SW 1271 (cell line): ENCODE measurements around the gene NOP14.
"Not testable (repeated sequence)": the region's sequence is repeated elsewhere in the genome, so short reads cannot be mapped to it uniquely, and the experiment has no call there.

Source experiments
- DNase-seq, 2 experiments: peaks; one replicate each; lab custom pipeline; 2025; lab: John Stamatoyannopoulos, UW

The NOP14 gene

DNA sequence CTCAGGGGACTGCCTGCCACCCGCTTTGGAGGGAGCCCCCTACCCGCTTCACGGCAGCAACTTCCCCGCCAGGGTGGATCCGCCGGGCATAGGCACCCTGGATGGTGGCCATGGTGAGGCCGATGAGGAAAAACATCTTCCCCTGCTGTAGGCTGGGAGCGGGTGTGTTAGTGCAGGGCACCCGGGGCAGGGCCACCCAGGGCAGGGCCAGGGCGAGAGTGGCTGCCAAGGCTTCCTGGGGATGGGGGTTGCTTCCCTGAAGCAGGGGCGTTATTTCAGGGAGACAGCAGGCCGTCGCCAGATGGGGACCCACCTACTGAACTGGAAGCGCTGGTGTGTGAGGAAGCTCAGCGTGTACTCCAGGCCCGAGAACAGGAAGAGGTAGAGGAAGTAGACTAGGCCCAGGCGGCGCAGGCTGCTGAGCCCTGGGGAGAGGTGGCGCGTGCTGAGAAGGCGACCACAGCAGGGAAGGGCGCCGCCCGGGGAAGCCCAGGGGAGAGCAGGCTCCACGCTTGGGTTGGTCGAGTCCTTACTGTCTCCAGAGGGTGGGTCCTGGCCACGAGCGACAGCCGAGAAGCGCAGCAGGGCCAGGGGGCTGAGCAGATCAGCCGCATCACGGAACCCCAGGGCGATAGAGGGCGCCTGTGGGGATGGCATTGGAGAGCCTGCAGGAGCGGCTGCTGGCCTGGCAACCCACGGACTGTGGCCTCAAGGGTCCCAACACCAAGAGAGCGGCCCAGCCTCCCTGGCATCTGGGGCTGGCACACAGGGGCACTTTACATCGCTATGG lies 31.5 kb downstream of the NOP14 start:
- no peak for DNase-seq

DNA sequence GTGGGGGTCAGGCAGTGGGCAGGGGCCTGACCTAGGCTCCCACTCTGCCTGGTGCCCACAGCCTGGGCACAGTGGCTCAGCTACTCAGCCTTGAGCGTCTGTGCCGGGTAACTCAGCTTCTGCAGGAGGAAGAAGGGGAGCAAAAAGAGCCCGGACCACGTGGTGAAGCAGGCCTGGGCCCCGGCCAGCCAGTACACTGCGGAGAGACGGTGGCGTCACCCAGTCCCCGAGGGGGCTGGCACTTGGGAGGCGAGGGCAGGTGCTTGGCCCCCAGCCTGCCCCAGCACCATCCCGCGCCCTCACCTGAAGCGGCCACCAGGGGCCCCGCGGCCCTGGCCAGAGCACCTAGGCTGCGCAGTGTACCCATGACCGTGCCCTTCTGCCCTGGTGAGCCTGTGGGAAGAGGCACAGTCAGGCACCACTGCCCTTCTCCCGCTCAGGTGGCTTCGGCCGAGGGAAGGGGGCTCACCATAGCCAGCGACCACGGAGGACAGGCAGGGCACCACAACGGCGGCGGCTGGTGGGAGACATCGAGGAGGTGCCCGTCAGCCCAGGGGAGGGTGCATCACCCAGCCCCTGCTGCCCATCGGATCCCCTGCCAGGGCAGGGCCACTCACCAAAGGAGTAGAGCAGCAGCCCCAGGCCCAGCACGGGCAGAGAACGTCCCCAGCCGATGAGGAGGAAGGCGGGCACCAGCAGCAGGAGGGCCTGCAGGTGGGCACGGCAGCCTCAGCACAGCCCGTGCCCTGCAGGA lies 32.3 kb downstream of the NOP14 start:
- no peak for DNase-seq

DNA sequence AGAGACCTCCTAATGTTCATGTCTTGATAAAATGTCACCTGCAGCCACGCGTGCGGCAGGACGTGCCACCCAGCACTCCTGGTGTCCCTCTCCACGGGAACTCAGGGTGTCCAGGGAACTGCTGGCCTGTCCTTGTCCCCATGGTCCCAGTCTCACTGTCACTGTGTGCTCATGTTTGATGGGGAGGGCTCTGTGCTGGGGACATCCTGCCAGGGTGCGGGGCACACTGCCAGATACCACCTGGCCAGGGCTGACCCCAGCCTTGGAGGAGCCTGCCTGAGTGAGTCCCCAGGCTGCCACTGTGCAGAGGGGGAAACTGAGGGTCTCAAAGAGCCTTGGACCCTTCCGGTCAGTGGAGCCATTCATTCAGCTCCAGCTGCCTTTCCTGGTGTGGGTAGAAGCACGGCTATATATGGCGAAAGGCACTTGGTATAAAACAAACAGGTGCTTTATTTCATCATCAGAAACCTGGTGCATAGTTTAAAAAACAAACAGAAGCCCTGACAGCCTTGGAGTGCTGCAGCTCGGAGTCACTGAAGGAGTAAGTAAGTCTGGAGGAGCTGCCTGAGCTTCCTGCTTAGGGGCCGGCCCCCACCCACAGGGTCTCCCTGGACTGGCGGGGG lies 33.0 kb downstream of the NOP14 start:
- no peak for DNase-seq

DNA sequence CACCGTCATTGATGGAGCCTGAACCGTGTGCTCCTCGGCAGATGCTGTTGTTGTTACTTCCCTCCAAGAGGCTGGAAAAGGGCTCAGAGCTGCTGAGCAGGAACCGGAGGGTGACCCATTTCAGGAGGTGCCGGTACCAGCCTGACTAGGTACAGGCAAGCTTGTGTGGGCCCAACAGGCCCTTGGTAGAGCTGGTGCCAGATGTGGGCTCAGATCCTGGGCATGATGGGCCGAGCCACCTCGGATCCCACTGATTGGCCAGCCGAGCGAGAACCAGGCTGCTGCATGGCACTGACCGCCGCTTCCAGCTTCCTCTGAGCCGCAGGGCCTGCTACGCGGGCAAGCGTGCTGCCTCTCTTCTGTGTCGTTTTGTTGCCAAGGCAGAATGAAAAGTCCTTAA lies 33.7 kb downstream of the NOP14 start:
- no peak for DNase-seq

DNA sequence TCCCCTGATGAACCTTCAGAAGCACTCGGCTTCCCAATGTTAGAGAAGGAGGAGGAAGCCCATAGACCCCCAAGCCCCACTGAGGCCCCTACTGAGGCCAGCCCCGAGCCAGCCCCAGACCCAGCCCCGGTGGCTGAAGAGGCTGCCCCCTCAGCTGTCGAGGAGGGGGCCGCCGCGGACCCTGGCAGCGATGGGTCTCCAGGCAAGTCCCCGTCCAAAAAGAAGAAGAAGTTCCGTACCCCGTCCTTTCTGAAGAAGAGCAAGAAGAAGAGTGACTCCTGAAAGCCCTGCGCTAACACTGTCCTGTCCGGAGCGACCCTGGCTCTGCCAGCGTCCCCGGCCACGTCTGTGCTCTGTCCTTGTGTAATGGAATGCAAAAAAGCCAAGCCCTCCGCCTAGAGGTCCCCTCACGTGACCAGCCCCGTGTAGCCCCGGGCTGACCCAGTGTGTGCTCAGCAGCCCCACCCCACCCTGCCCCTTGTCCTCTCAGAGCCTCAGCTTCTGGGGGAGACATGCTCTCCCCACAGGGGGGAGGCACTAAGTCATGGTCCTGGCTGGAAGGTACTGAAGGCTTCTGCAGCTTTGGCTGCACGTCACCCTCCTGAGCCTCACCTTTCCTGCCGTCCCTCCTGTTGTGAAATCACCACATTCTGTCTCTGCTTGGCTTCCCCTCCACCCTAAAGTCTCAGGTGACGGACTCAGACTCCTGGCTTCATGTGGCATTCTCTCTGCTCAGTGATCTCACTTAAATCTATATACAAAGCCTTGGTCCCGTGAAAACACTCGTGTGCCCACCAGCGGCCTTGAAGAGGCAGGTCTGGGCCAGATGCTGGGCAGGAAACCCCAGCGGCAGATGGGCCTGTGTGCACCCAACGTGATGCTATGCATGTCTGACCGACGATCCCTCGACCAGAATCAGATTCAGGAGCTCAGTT lies 34.7 kb downstream of the NOP14 start:
- no peak for DNase-seq

DNA sequence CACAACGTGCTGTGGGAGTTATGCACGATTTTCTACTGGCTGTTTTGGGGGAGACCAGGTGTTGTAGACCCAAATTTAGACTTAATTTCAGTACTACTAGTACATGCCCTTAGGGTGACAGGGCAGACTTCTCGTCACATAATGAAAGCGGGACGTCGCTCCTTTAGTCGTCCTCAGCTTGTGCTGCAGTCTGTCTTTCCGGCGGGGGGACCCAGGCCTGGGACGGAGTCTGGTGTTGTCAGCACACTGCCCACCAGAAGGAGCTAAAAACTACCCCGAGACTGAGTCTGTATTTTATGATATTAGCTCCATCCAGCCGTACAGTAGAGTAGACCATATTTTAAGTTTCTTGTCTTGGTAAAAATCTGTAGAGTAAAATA lies 35.5 kb downstream of the NOP14 start:
- no peak for DNase-seq

DNA sequence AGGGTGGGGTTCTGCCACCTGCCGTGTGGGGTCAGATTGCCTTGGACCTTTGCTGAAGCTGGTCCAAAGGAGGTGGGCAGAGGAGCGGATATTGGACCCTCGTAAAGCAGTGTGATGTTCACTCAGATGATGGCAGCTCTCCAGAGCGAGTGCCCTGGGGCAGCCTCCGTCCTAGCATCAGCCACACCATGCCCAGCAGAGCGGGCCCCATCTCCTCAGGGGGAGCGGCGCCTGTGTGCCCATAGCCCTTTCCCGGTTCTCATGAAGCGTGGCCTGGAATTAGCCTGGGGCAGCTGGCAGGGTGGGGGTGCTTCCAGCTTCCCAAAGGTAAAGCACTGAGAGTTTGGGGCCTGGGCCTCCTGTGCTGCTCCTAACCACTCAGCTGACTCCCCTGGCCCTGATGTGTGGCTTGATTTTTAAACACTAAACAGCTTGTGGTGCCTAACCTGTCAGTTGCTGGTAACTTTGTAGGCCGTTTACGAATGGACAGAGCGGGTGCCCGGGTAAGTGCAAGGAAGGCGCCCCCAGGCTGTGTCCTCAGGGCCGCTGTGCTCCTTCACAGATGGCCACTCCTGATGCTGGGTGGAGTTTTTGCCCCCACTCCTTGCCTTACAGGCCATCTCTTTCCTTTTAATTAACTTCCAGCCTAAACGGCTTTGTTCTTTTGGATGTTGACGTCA lies 36.0 kb downstream of the NOP14 start:
- DNase-seq = no peak

DNA sequence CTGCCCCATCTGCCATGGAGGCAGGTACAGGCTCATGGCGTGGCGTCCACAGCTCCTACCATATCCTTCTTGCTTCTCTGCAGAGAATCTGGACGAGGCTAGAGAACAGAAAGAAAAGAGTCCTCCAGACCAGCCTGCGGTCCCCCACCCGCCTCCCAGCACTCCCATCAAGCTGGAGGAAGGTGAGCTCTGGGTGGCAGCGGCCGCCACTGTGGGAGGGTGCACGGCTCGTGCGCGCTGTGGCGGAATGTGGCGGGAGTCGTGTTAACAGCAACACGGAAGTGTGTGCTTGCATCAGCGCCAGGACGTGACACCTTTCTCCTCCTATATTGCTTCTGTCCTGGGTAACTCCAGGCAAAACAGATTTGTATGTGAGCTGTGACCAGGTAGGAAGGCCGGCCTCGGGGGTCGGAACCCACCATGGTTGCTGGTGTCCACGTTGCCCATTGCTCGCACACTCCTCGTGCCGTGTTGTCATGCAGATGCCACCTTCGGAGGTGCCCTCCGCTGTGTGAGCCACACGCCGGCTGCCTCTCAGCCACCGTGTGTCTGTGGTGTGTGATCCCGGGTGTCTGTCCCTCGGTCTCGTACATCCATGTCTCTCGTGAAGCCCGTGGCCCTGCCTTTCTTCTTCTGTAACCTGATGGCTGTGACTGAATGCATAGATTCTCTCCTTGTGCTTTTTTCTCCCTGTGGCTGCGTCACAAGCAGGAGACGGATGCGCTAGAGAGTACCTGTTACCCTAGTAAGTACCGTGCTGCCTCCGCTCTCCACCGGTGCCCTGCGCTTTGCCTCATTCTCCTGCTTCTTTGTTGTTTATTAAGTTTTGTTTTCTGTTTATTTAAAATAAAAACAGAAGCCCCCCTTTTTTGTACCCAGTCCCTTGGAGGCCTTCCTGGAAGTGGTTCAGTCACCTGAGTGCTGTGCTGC lies 37.0 kb downstream of the NOP14 start:
- DNase-seq = no peak

DNA sequence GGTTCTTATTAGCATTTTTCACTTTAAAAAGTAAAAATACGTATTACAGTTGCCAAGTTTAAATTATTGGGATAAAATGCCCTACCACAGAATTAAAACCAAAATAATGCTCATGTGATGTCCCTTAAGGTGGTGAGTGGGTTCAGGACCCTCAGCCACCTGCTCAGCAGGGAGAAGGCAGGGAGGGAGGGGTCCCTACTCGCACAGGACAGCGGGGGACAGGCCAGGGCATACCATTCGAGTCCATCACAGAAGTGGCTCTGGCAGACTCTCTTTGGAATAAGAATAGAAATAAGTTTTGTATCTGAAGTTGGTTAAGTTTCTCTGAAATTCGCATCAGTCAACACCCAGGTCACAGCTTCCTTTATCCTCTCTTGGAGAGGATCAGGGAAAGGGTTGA lies 37.7 kb downstream of the NOP14 start:
- DNase-seq = no peak

DNA sequence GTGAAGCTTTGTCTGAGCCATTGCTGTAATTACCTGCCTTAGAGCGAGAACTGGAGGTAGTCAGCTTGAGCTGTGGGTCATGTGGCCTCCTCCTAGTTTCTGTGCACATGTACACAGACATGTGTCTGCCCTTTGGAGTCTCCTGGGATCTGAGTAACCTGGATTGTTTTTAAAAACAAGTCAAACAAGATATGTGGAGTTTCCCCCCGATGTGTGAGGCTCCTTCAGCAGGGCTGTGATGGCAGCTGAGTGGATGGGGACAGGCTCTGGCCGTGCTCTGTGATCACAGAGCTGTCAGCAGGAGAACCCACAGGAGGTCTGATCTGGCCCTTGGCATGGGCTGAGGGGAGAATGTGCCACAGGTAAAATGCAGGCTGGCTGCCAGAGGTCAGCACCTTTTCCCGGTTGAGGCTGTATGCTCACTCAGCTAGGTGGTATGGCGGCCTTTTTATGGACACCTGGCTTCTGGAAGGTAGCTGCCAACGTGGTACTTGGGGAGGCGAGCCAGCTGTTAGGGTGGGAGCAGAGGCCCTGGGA lies 38.4 kb downstream of the NOP14 start:
- DNase-seq = no peak

DNA sequence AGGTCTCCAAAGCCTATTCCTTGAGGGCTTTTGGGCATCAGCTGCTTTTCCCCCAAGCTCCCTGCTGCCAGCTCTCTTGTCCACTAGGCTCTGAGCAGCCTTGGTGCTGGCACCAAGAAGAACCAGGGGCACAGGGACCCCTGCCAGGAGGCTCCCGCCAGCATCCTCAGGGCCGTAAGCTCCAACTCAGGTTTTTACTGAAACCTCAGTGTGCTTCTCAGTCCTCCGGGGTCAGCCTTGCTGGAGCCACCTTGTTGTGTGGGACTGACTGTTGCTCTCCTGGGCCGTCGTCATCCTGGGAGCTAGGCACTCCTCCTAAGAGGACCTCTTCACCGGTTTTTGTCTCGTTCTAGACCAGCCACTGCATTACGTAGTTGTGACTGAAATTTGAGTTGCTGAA lies 38.9 kb downstream of the NOP14 start:
- no peak for DNase-seq

DNA sequence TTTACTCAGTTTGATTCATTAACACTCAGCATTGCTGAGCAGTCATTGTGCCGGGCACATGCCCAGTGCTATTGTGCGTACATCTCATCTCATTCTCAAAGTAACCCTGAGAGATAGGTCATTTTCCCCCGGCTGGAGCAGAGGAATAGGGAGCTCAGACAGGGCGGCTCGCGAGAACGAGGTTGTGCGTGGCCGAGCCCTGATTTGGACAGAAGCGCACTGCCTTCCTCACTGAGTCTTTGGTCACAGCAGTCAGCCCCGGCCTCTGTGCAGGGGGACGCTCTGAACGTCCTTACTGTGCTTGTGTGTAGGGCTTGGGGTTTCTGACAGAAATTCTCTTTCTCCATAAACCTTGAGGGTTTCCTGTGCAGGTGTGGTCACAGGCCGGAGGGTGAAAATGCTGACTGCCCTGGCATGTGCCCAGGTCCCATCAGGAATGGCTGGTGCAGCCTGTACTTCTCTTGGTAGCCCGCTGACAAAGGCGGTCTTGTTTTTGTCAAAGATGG lies 39.5 kb downstream of the NOP14 start:
- no peak for DNase-seq

DNA sequence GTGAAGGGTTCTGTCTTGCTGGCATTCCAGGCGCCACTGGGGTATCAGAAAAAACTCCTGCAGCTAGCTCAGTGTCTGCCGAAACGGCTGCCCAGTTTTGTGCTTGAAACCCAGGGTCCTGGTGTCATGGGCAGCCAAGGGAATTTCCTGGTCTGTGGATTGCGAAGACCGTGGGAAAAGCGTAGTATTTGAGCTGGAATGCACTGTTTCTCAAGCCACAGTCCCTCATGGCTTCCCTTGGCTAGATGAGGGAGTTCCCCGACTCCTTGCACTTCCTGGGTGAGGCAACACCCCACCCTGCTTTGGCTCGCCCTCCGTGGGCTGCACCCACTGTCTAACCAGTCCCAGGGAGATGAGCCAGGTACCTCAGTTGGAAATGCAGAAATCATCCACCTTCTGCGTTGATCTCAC lies 40.1 kb downstream of the NOP14 start:
- no peak for DNase-seq

DNA sequence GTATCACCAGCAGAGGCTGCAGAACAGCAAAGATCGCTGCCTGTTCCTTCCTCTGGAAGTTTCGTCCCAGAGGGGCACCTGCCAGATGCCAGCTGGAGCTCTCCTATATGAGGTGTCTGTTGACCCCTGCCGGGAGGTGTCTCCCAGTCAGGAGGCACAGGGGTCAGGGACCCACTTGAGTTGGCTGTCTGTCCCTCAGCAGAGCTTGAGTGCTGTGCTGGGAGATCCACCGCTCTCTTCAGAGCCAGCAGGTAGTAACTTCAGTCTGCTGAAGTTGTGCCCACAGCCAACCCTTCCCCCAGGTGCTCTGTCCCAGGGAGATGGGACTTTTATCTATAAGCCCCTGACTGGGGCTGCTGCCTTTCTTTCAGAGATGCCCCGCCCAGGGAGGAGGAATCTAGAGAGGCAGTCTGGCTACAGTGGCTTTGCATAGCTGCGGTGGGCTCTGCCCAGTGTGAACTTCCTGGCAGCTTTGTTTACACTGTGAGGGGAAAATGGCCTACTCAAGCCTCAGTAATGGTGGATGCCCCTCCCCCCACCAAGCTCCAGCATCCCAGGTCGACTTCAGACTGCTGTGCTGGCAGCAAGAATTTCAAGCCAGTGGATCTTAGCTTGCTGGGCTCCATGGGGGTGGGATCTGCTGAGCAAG lies 40.6 kb downstream of the NOP14 start:
- DNase-seq = peak in 1 of 2 experiments; percentile 25

DNA sequence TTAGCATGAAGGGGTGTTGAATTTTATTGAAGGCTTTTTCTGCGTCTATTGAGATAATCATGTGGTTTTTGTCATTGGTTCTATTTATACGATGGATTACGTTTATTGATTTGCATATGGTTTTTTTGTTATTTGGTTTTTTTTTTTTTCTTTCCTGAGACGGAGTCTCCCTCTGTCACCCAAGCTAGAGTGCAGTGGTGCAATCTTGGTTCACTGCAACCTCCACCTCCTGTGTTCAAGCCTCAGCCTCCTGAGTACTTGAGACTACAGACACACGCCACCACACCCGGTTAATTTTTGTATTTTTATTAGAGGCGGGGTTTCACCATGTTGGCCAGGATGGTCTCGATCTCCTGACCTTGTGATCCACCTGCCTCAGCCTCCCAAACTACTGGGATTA lies 44.5 kb downstream of the NOP14 start:
- not testable (repeated sequence) for DNase-seq

DNA sequence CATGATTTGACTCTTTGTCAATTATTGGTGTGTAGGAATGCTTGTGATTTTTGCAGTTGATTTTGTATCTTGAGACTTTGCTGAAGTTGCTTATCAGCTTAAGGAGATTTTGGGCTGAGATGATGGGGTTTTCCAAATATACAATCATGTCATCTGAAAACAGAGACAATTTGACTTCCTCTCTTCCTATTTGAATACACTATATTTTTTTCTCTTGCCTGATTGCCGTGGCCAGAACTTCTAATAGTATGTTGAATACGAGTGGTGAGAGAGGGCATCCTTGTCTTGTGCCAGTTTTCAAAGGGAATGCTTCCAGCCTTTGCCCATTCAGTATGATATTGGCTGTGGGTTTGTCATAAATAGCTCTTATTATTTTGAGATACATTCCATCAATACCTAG lies 44.9 kb downstream of the NOP14 start:
- DNase-seq = not testable (repeated sequence)

DNA sequence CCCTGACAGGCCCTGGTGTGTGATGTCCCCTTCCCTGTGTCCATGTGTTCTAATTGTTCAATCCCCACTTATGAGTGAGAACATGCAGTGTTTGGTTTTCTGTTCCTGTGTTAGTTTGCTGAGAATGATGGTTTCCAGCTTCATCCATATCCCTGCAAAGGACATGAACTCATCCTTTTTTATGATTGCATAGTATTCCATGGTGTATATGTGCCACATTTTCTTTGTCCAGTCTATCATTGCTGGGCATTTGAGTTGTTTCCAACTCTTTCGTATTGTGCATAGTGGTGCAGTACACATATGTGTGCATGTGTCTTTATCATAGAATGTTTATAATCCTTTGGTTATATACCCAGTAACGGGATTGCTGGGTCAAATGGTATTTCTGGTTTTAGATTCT lies 46.5 kb downstream of the NOP14 start:
- DNase-seq = not testable (repeated sequence)

DNA sequence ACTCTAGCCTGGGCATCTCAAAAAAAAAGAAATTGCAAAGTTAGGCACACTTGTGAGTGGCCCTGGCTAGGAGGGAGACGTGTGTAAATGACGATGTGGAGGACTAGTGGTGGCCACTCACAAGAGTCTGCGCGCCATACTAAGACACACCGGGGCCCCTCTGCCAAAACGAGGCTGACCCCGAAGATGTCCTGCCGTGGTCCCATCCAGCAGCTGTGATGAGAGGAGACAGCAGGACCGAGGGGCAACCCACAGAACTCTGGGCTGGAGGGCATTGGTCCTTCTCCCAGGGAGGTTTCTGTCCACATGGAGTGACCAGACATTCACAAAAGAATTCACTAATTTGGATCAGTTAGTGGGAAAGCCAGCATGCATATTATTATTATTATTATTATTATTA lies 47.4 kb downstream of the NOP14 start:
- no peak for DNase-seq
